Measurements from ENCODE around the gene TRPT1.

TRPT1 gene

GRCh38 chr11:64261556-64262080 is 35.6 kb upstream of the TRPT1 start:
- no peak for ATAC-seq
- TF ChIP-seq TCF4 (CRISPR knock-in tag; IDR thresholded peaks at IDR 0.05; ENCODE audit: borderline replicate concordance) = no peak
- TF ChIP-seq OSR1 (CRISPR knock-in tag; IDR thresholded peaks at IDR 0.05) = no peak
- no peak for TF ChIP-seq ZNF565 (CRISPR knock-in tag; conservative IDR thresholded peaks at IDR 0.05; ENCODE audit: low read depth)
- TF ChIP-seq CSDC2 (CRISPR knock-in tag; IDR thresholded peaks at IDR 0.05) = no peak
- TF ChIP-seq ZFP3 (CRISPR knock-in tag; IDR thresholded peaks at IDR 0.05) = no peak
- TF ChIP-seq ZNF8 (CRISPR knock-in tag; IDR thresholded peaks at IDR 0.05) = no peak
- TF ChIP-seq TSHZ2 (CRISPR knock-in tag; IDR thresholded peaks at IDR 0.05) = no peak
- no peak for TF ChIP-seq ZFP30 (CRISPR knock-in tag; IDR thresholded peaks at IDR 0.05)
- TF ChIP-seq CSRNP3 (CRISPR knock-in tag; IDR thresholded peaks at IDR 0.05) = no peak
- TF ChIP-seq SNAI2 (CRISPR knock-in tag; IDR thresholded peaks at IDR 0.05) = no peak
- TF ChIP-seq POU6F1 (CRISPR knock-in tag; IDR thresholded peaks at IDR 0.05; ENCODE audit: borderline replicate concordance, low read depth) = no peak
- TF ChIP-seq ARNTL (CRISPR knock-in tag; IDR thresholded peaks at IDR 0.05; ENCODE audit: borderline replicate concordance, low read depth) = no peak
- no peak for TF ChIP-seq CREB5 (CRISPR knock-in tag; IDR thresholded peaks at IDR 0.05; ENCODE audit: low read depth)
- TF ChIP-seq BACH2 (CRISPR knock-in tag; IDR thresholded peaks at IDR 0.05; ENCODE audit: borderline replicate concordance) = no peak
- no peak for TF ChIP-seq ZNF70 (CRISPR knock-in tag; IDR thresholded peaks at IDR 0.05)
- TF ChIP-seq TOX (CRISPR knock-in tag; IDR thresholded peaks at IDR 0.05; ENCODE audit: borderline replicate concordance) = no peak
- no peak for TF ChIP-seq PPARA (CRISPR knock-in tag; IDR thresholded peaks at IDR 0.05; ENCODE audit: borderline replicate concordance)
- no peak for TF ChIP-seq ZC3H10 (CRISPR knock-in tag; IDR thresholded peaks at IDR 0.05)
- TF ChIP-seq GLIS3 (CRISPR knock-in tag; IDR thresholded peaks at IDR 0.05) = no peak

- no peak for ATAC-seq
- no peak for TF ChIP-seq ARNTL (CRISPR knock-in tag; IDR thresholded peaks at IDR 0.05; ENCODE audit: borderline replicate concordance, low read depth)
- TF ChIP-seq CSRNP3 (CRISPR knock-in tag; IDR thresholded peaks at IDR 0.05) = no peak
- TF ChIP-seq CREB5 (CRISPR knock-in tag; IDR thresholded peaks at IDR 0.05; ENCODE audit: low read depth) = no peak
- no peak for TF ChIP-seq ZNF565 (CRISPR knock-in tag; conservative IDR thresholded peaks at IDR 0.05; ENCODE audit: low read depth)
- TF ChIP-seq TCF4 (CRISPR knock-in tag; IDR thresholded peaks at IDR 0.05; ENCODE audit: borderline replicate concordance) = no peak
- TF ChIP-seq ISL1 (CRISPR knock-in tag; IDR thresholded peaks at IDR 0.05) = no peak
- no peak for TF ChIP-seq PATZ1 (CRISPR knock-in tag; IDR thresholded peaks at IDR 0.05; ENCODE audit: borderline replicate concordance)
These were observed 34.2 kb upstream of the TRPT1 start for GRCh38 chr11:64260147-64260708.
